GM23338 (cell line): ENCODE data around the gene PDZD8. TPM values are rescaled to one million over a fixed set of nuclear protein-coding genes. Genes with fewer than 3 reads are reported as not detected.

Experiments
- ATAC-seq: fragments of 200-7000 bp; cut with Tn5 transposase; 3 replicates; pipeline ENCODE4 v1.9.1; 2020
- DNase-seq: peaks from one replicate; pipeline ENCODE4 v3.0.0-alpha.2; 2015; ENCODE audit warnings: low spot score
- H2AFZ ChIP-seq: fragments of 200-600 bp; sonication (generic); 2 replicates; pipeline ENCODE4 v1.8.0; 2016; ENCODE audit warnings: antibody characterized with exemption, mild to moderate bottlenecking, moderate library complexity
- H3F3A ChIP-seq: fragments of 200-600 bp; sonication (generic); replicated peaks from 2 replicates; pipeline ENCODE4 v1.8.0; 2017; ENCODE audit warnings: antibody characterized with exemption, mixed run types, low read depth
- H3K27ac ChIP-seq: fragments of 200-600 bp; sonication (generic); 2 replicates; pipeline ENCODE4 v1.6.1; 2016; ENCODE audit warnings: low read depth
- H3K27me3 ChIP-seq: fragments of 200-600 bp; sonication (generic); 2 replicates; pipeline ENCODE4 v1.8.0; 2016; ENCODE audit warnings: mild to moderate bottlenecking, mixed run types, moderate library complexity; ENCODE audit not compliant: insufficient read depth
- H3K36me3 ChIP-seq: fragments of 200-600 bp; sonication (generic); 2 replicates; pipeline ENCODE4 v1.8.0; 2016; ENCODE audit warnings: mild to moderate bottlenecking; ENCODE audit not compliant: insufficient read depth
- H3K4me1 ChIP-seq: fragments of 200-600 bp; sonication (generic); 2 replicates; pipeline ENCODE4 v1.8.0; 2016; ENCODE audit warnings: mild to moderate bottlenecking, moderate library complexity; ENCODE audit not compliant: insufficient read depth
- H3K4me2 ChIP-seq: fragments of 200-600 bp; sonication (generic); 2 replicates; pipeline ENCODE4 v1.7.1; 2017; ENCODE audit warnings: mixed run types
- H3K4me3 ChIP-seq: fragments of 200-600 bp; sonication (generic); 2 replicates; pipeline ENCODE4 v1.6.1; 2016; ENCODE audit warnings: mixed run types
- H3K79me2 ChIP-seq: fragments of 200-600 bp; sonication (generic); replicated peaks from 2 replicates; pipeline ENCODE4 v1.8.0; 2017; ENCODE audit warnings: mild to moderate bottlenecking; ENCODE audit not compliant: insufficient read depth
- H3K9me2 ChIP-seq: fragments of 200-600 bp; sonication (generic); 2 replicates; pipeline ENCODE4 v1.8.0; 2017; ENCODE audit not compliant: insufficient read depth
- H4K20me1 ChIP-seq: fragments of 200-600 bp; sonication (generic); replicated peaks from 2 replicates; pipeline ENCODE4 v1.8.0; 2017; ENCODE audit warnings: mild to moderate bottlenecking; ENCODE audit not compliant: insufficient read depth
- H3K27ac Mint-ChIP-seq: 2 replicates; pipeline ENCODE4 v1.8.0; 2020; ENCODE audit warnings: inconsistent platforms, mild to moderate bottlenecking, moderate library complexity, mixed read lengths
- H3K27me3 Mint-ChIP-seq: 3 replicates; pipeline ENCODE4 v1.8.0; 2022; ENCODE audit warnings: low read depth, mild to moderate bottlenecking, moderate library complexity, mixed read lengths, inconsistent platforms; ENCODE audit not compliant: insufficient read depth, poor library complexity
- H3K36me3 Mint-ChIP-seq: 3 replicates; pipeline ENCODE4 v1.8.0; 2021; ENCODE audit warnings: low read depth, mild to moderate bottlenecking, inconsistent platforms, moderate library complexity, mixed read lengths
- H3K4me1 Mint-ChIP-seq: 3 replicates; pipeline ENCODE4 v1.8.0; 2020; ENCODE audit warnings: mild to moderate bottlenecking, inconsistent platforms, mixed read lengths
- H3K4me3 Mint-ChIP-seq: 3 replicates; pipeline ENCODE4 v1.8.0; 2021; ENCODE audit warnings: moderate library complexity, mild to moderate bottlenecking, inconsistent platforms, mixed read lengths
- H3K9me3 Mint-ChIP-seq: 3 replicates; pipeline ENCODE4 v1.8.0; 2020; ENCODE audit warnings: moderate library complexity, mild to moderate bottlenecking, inconsistent platforms, mixed read lengths
- CREB1 ChIP-seq: fragments of 250-450 bp; sonication (Bioruptor Pico); IDR thresholded peaks from 2 replicates; pipeline ENCODE4 v1.5.0; 2020; ENCODE audit warnings: low read depth, mild to moderate bottlenecking, moderate library complexity
- EZH2 ChIP-seq: fragments of 200-600 bp; sonication (generic); IDR thresholded peaks from one replicate; pipeline ENCODE4 v1.8.0; 2017; ENCODE audit warnings: antibody characterized with exemption, mild to moderate bottlenecking, low read depth; ENCODE audit not compliant: unreplicated experiment
- EZH2phosphoT487 ChIP-seq: fragments of 200-600 bp; sonication (generic); IDR thresholded peaks from one replicate; pipeline ENCODE4 v1.8.1; 2018; ENCODE audit warnings: antibody characterized with exemption; ENCODE audit not compliant: unreplicated experiment
- JUNB ChIP-seq: IDR thresholded peaks from one replicate; pipeline ENCODE4 v1.6.1; 2016; ENCODE audit warnings: antibody characterized with exemption; ENCODE audit not compliant: unreplicated experiment
- NANOG ChIP-seq: IDR thresholded peaks from 2 replicates; pipeline ENCODE4 v1.6.1; 2016; ENCODE audit warnings: antibody characterized with exemption, borderline replicate concordance
- POLR2AphosphoS5 ChIP-seq: IDR thresholded peaks from 2 replicates; pipeline ENCODE4 v1.6.1; 2016; ENCODE audit warnings: antibody characterized with exemption, low read depth
- STAT1 ChIP-seq: IDR thresholded peaks from one replicate; pipeline ENCODE4 v1.6.1; 2016; ENCODE audit warnings: antibody characterized with exemption; ENCODE audit not compliant: unreplicated experiment
- ZNF114 ChIP-seq: fragments of 250-450 bp; sonication (Bioruptor Pico); IDR thresholded peaks from 2 replicates; pipeline ENCODE4 v1.5.0; 2020; ENCODE audit warnings: mild to moderate bottlenecking, moderate library complexity
- ZNF331 ChIP-seq: fragments of 250-450 bp; sonication (Bioruptor Pico); IDR thresholded peaks from 2 replicates; pipeline ENCODE4 v1.5.0; 2020; ENCODE audit warnings: low read depth, mild to moderate bottlenecking, moderate library complexity
- polyA plus RNA-seq: library from polyadenylated mRNA; unstranded; fragments of >200 nt; fragmentation: Nextera tagmentation; extraction: Ambion mirVana; gene quantifications from 2 replicates; pipeline ENCODE4 v1.2.1, GENCODE V29; 2016
- total RNA-seq: library from RNA; depleted of rRNA; stranded (reverse); fragments of >200 nt; shearing (Covaris generic); gene quantifications from 2 replicates; pipeline ENCODE4 v1.2.3, GENCODE V29; 2014
- TF ChIP-seq, protein P1 (sequence below), 2 experiments: fragments of 200-600 bp in 1 of 2; sonication (generic) in 1 of 2; conservative IDR thresholded peaks; 2 replicates each; pipeline versions ENCODE4 v1.5.1 to v1.6.1; 2016 to 2017; ENCODE audit warnings: antibody characterized with exemption in 2 of 2, low read depth in 2 of 2, mild to moderate bottlenecking in 2 of 2, moderate library complexity in 1 of 2
- TF ChIP-seq, protein P2 (sequence below): IDR thresholded peaks from one replicate; pipeline ENCODE4 v1.6.1; 2018; ENCODE audit warnings: antibody characterized with exemption; ENCODE audit not compliant: unreplicated experiment
- TF ChIP-seq, protein P3 (sequence below): fragments of 250-450 bp; sonication (Bioruptor Pico); IDR thresholded peaks from 2 replicates; pipeline ENCODE4 v1.5.0; 2020; ENCODE audit warnings: mild to moderate bottlenecking, moderate library complexity
- TF ChIP-seq, protein P4 (sequence below): IDR thresholded peaks from 2 replicates; pipeline ENCODE4 v1.6.1; 2016; ENCODE audit warnings: antibody characterized with exemption

The PDZD8 gene
- total and polyA plus RNA-seq, 2 experiments from 2014 or later: 11.4 to 28.6 TPM

DNA sequence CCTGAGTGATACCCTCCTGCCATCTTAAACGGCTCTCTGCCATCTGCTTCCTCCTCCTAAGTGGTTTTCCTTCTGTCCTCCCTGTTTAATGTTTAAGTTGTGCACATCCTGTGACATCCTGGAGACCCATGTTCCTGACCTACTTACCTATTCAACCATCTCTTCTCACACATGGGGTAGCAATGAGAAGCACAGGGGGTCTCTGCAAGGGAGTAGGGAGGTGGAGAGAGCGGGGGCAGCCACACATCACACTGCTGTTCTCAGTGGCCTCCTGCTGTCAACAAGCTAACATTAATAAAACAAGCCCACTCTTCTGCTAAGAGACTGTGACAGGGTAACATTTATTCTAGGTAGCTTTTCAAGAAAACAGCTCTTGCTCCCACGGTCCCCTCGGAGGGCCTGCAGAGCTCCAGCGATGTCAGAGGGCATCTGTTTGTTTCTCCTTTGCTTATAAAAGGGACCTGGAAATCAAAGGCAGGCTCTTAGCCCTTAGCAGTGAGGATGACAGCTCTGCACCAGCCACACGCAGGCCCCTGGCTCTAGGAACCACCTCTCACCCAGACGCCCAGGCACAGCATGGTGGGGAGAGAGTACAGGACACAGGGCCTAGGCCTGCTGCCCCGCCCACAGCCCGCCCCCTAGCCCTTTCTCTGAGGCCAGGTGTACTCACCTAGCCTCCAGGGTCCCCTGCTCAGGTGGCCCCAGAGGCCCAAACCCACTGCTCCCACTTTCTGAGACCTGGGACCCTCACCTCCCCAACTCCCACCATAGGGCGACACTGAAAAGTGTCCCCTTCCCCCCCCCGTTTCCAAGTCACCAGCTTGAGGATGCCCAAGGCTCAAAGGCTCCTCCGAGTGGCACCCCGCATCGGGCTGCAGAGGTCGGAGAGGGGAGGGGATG, 135.3 kb downstream of the PDZD8 start:
- H3K9me3 Mint-ChIP-seq: peaks cover 3% of the 10 kb centered on the region; the same call in 1 of the 3 replicates
- Histone ChIP-seq H3F3A (no peaks in the 10 kb centered on the region), H3K27ac (no peak overlapping the region), H3K79me2 (no peaks in the 10 kb centered on the region), H2AFZ (peak overlapping the region; percentile 95), H3K9me2 (no peaks in the 10 kb centered on the region), H3K4me3 (peak overlapping the region; percentile 77), H3K27me3 (peaks cover 25% of the 10 kb centered on the region), H4K20me1 (peaks cover 6% of the 10 kb centered on the region; the same call in 1 of the 2 replicates), H3K4me1 (0 out of 2 replicates have a peak, but pooled peaks cover 6% of the 10 kb centered on the region), H3K36me3 (no peaks in the 10 kb centered on the region), H3K4me2 (peak overlapping the region; percentile 87)
- peak overlapping the region; percentile 79 for H3K4me3 Mint-ChIP-seq
- H3K4me1 Mint-ChIP-seq: peaks cover 5% of the 10 kb centered on the region; the same call in 2 of the 3 replicates
- no peak overlapping the region for H3K27ac Mint-ChIP-seq
- TF ChIP-seq ZNF331 (no peak), EZH2 (no peak), CREB1 (no peak), POLR2AphosphoS5 (no peak), JUNB (no peak), ZNF114 (CRISPR knock-in tag) (no peak), EZH2phosphoT487 (no peak), STAT1 (no peak), NANOG (no peak)
- TF ChIP-seq, protein P1, sequence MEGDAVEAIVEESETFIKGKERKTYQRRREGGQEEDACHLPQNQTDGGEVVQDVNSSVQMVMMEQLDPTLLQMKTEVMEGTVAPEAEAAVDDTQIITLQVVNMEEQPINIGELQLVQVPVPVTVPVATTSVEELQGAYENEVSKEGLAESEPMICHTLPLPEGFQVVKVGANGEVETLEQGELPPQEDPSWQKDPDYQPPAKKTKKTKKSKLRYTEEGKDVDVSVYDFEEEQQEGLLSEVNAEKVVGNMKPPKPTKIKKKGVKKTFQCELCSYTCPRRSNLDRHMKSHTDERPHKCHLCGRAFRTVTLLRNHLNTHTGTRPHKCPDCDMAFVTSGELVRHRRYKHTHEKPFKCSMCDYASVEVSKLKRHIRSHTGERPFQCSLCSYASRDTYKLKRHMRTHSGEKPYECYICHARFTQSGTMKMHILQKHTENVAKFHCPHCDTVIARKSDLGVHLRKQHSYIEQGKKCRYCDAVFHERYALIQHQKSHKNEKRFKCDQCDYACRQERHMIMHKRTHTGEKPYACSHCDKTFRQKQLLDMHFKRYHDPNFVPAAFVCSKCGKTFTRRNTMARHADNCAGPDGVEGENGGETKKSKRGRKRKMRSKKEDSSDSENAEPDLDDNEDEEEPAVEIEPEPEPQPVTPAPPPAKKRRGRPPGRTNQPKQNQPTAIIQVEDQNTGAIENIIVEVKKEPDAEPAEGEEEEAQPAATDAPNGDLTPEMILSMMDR (conservative IDR thresholded peaks at IDR 0.05; ENCODE audit: low read depth in 2 of 2): no peak
- TF ChIP-seq, protein P2, sequence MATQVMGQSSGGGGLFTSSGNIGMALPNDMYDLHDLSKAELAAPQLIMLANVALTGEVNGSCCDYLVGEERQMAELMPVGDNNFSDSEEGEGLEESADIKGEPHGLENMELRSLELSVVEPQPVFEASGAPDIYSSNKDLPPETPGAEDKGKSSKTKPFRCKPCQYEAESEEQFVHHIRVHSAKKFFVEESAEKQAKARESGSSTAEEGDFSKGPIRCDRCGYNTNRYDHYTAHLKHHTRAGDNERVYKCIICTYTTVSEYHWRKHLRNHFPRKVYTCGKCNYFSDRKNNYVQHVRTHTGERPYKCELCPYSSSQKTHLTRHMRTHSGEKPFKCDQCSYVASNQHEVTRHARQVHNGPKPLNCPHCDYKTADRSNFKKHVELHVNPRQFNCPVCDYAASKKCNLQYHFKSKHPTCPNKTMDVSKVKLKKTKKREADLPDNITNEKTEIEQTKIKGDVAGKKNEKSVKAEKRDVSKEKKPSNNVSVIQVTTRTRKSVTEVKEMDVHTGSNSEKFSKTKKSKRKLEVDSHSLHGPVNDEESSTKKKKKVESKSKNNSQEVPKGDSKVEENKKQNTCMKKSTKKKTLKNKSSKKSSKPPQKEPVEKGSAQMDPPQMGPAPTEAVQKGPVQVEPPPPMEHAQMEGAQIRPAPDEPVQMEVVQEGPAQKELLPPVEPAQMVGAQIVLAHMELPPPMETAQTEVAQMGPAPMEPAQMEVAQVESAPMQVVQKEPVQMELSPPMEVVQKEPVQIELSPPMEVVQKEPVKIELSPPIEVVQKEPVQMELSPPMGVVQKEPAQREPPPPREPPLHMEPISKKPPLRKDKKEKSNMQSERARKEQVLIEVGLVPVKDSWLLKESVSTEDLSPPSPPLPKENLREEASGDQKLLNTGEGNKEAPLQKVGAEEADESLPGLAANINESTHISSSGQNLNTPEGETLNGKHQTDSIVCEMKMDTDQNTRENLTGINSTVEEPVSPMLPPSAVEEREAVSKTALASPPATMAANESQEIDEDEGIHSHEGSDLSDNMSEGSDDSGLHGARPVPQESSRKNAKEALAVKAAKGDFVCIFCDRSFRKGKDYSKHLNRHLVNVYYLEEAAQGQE: no peak
- TF ChIP-seq, protein P3, sequence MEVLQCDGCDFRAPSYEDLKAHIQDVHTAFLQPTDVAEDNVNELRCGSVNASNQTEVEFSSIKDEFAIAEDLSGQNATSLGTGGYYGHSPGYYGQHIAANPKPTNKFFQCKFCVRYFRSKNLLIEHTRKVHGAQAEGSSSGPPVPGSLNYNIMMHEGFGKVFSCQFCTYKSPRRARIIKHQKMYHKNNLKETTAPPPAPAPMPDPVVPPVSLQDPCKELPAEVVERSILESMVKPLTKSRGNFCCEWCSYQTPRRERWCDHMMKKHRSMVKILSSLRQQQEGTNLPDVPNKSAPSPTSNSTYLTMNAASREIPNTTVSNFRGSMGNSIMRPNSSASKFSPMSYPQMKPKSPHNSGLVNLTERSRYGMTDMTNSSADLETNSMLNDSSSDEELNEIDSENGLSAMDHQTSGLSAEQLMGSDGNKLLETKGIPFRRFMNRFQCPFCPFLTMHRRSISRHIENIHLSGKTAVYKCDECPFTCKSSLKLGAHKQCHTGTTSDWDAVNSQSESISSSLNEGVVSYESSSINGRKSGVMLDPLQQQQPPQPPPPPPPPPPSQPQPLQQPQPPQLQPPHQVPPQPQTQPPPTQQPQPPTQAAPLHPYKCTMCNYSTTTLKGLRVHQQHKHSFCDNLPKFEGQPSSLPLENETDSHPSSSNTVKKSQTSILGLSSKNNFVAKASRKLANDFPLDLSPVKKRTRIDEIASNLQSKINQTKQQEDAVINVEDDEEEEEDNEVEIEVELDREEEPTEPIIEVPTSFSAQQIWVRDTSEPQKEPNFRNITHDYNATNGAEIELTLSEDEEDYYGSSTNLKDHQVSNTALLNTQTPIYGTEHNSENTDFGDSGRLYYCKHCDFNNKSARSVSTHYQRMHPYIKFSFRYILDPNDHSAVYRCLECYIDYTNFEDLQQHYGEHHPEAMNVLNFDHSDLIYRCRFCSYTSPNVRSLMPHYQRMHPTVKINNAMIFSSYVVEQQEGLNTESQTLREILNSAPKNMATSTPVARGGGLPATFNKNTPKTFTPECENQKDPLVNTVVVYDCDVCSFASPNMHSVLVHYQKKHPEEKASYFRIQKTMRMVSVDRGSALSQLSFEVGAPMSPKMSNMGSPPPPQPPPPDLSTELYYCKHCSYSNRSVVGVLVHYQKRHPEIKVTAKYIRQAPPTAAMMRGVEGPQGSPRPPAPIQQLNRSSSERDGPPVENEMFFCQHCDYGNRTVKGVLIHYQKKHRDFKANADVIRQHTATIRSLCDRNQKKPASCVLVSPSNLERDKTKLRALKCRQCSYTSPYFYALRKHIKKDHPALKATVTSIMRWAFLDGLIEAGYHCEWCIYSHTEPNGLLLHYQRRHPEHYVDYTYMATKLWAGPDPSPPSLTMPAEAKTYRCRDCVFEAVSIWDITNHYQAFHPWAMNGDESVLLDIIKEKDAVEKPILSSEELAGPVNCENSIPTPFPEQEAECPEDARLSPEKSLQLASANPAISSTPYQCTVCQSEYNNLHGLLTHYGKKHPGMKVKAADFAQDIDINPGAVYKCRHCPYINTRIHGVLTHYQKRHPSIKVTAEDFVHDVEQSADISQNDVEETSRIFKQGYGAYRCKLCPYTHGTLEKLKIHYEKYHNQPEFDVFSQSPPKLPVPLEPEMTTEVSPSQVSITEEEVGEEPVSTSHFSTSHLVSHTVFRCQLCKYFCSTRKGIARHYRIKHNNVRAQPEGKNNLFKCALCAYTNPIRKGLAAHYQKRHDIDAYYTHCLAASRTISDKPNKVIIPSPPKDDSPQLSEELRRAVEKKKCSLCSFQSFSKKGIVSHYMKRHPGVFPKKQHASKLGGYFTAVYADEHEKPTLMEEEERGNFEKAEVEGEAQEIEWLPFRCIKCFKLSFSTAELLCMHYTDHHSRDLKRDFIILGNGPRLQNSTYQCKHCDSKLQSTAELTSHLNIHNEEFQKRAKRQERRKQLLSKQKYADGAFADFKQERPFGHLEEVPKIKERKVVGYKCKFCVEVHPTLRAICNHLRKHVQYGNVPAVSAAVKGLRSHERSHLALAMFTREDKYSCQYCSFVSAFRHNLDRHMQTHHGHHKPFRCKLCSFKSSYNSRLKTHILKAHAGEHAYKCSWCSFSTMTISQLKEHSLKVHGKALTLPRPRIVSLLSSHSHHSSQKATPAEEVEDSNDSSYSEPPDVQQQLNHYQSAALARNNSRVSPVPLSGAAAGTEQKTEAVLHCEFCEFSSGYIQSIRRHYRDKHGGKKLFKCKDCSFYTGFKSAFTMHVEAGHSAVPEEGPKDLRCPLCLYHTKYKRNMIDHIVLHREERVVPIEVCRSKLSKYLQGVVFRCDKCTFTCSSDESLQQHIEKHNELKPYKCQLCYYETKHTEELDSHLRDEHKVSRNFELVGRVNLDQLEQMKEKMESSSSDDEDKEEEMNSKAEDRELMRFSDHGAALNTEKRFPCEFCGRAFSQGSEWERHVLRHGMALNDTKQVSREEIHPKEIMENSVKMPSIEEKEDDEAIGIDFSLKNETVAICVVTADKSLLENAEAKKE (CRISPR knock-in tag): no peak
- TF ChIP-seq, protein P4, sequence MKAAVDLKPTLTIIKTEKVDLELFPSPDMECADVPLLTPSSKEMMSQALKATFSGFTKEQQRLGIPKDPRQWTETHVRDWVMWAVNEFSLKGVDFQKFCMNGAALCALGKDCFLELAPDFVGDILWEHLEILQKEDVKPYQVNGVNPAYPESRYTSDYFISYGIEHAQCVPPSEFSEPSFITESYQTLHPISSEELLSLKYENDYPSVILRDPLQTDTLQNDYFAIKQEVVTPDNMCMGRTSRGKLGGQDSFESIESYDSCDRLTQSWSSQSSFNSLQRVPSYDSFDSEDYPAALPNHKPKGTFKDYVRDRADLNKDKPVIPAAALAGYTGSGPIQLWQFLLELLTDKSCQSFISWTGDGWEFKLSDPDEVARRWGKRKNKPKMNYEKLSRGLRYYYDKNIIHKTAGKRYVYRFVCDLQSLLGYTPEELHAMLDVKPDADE: no peak
- DNase-seq: peak; percentile 77
- ATAC-seq: peak; percentile 79
- H3K36me3 Mint-ChIP-seq: peaks cover 3% of the 10 kb centered on the region; the same call in 1 of the 3 replicates
- H3K27me3 Mint-ChIP-seq: peaks cover 20% of the 10 kb centered on the region
